HG02759 (cell line): Measurements from ENCODE around the gene LMX1A.

Experiments
- ATAC-seq: cut with Tn5 transposase; IDR thresholded peaks from one replicate; pipeline ENCODE4 v1.9.1; 2021; ENCODE audit warnings: mild to moderate bottlenecking, moderate library complexity; ENCODE audit not compliant: unreplicated experiment

Gene LMX1A

DNA sequence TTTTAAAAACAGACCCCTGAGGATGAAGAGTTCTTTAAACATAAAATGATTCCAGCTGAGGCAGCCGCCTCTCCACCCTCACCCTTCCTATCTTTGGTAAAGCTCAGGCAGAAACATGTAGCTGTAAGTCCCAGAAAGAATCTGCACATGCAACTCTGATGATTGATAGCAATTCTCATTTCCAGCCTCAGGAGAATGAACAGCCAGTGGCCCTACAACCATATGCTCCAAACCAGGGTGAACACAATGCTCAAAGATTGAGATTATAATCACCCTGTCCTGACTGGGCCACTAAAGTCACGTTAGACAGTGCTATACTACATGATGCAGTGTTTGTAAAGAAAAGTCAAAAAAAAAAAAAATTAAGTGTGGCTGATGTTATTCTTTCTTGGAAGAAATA lies 80.2 kb downstream of the LMX1A start:
- no peak for ATAC-seq

DNA sequence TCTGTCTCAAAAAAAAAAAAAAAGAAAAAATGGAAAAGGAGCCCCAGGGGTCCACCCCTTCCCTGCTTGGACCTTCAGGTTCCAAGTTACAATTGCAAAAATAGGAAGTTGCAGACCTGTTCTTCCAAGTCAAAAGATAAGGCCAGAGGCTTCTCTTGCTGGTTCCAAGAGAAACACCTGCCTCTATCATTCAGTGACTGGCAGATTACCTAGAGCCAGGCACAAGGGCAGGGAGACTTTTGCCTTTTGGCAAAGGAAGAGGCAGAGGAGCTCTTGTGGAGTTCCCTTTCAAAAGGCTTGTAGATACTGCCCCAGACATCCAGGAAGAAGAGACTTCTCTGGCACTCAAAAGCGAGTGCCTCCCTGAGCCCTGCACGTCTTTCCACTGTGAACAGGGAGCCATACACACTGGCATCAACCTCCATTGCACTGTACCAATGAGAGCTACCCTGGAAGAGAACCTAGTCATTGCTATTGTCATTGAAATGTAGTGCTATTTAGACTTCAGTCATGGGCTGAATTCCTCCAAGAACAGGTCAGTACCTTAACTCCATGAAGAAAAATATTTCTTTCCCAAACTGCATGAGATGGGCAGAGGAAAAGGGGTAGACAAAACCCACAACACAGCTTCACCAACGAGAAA lies 91.2 kb downstream of the LMX1A start:
- ATAC-seq, result no peak

DNA sequence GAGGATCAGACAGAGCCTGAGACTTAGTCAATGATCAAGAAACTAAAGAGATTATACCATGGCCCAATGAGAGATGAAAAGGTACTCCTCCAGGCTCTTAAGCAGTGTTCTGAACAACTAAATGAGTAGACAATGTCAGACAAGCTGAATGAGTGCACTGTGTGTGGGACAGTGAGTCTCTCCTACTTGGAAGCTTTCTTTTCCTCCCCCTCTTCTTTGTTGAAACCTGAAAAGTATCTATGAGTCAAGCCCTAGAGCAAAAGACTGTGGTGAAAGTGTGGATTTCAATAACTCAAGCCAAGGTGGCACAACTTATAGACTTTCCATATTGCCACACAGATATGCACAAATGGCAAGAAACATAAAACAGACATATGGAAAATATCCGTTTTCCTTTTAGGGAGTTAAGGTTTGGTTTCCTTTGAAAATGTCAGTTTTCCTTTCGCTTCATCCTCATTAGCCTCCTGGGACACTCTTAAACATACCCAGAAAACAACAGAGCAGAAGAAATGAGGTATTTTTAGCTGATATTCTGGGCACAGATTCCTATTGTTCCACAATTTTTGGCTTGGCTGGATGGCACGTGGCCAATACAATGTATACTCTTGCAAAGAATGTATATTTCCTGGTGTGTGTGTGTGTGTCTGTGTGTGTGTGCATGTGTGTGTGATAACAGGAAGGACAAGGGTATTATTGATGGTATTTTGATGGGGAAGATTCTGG lies 96.6 kb downstream of the LMX1A start:
- no peak for ATAC-seq

GRCh38 chr1:165259236-165259635 lies 97.3 kb downstream of the LMX1A start:
- no peak for ATAC-seq

- peak; percentile 86 for ATAC-seq
Measured at GRCh38 chr1:165257969-165258459, 98.5 kb downstream of the LMX1A start.

GRCh38 chr1:165254896-165255625 lies 101.5 kb downstream of the LMX1A start:
- no peak for ATAC-seq

- no peak for ATAC-seq
Measured at GRCh38 chr1:165254376-165254775, 102.1 kb downstream of the LMX1A start.

GRCh38 chr1:165253818-165254254 lies 102.7 kb downstream of the LMX1A start:
- ATAC-seq, result no peak

GRCh38 chr1:165248969-165249571 lies 107.4 kb downstream of the LMX1A start:
- no peak for ATAC-seq

- ATAC-seq, result no peak
Measured at GRCh38 chr1:165241952-165242351, 114.6 kb downstream of the LMX1A start.

DNA sequence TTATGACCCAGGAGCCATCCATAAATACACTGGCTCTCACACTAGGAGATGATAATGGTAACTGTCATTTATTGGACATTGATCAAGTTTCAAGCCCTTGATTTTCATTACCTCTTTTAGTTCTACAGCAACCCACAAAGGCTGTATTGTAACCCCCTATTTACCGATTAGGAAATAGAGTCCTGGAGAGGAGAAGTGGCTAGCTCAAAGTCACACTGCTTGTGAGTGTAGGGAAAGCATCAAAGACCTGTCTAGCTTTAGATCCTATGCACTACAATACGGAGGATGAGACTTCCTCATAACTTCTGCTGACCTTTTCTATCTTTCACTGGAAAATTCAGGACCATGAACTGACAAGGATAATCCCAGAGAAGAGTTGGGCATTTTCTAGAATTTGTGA lies 115.2 kb downstream of the LMX1A start:
- no peak for ATAC-seq

GRCh38 chr1:165240492-165240891 lies 116.0 kb downstream of the LMX1A start:
- no peak for ATAC-seq

- ATAC-seq, result no peak
Measured at GRCh38 chr1:165239873-165240272, 116.6 kb downstream of the LMX1A start.

DNA sequence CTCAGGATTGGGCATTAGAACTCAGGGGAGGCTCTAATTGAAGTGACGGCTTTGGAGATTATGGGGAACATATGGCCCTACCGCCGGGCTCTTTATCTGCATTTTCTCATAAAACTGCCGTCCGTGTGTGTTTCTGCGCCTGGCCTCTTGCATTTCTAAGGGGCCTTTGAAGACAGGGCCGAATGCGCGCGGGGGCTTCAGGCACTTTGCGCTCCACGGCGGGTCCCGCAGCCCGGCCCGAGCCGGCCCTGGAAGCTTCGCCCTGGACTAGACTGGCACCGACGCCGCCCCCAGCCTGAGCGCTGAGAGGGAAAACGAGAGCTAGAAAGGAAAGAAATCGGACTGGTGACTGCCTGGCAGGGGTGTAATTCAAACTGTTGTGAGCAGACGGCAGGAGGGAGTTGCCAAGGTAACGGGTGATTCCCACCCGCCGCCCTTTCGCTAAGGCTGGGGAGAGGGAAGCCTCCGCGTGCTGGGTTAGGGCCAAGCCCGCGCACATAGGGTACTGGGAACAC lies 120.7 kb downstream of the LMX1A start:
- ATAC-seq, result peak; percentile 49

DNA sequence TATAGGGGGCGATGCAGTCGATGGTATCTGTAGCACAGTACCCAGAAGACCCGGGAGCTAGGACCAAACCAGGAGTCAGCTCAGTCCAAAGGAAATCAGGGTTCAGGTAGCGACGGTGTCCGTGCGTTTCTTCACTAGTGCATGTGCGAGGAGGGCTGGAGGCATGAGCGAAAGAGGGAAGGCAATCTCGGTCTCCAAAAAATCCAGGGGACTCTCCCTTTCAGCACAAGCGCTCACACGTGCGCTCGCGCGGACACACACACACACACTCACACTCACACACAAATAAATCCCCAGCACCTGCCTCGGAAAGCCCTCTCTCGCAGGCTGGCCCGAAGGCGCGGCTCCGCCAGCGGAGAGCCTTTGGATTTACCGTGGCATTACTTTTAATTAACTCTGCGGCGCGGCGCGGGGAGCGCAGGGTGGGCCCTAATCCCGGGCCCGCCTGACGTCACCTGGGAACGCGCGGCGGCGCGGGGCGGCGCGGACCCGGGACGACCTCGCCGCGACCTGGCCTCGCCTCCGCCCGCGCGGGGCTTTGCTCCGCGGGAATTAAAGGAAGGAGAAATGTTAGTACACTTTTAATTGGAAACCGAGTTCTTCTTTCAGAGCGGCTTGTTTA lies 121.2 kb downstream of the LMX1A start:
- ATAC-seq, result no peak

DNA sequence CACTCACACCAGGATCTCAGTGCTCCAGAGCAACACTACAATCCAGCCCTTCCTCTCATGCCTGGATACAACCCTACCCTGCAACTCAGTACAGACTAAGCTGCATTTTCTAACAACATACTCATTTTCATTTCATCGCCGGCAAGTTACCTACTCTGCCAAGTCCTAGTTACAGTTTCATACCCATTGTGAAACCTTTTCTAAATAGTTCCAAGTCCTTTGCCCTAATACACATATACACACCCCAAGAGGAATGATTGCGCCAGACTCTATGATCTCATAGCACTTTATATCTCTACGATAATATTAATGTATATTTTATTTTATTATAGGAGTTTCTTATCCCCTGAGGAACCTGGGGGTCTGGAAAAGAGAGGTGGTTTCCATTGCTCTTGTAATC lies 122.4 kb downstream of the LMX1A start:
- no peak for ATAC-seq

DNA sequence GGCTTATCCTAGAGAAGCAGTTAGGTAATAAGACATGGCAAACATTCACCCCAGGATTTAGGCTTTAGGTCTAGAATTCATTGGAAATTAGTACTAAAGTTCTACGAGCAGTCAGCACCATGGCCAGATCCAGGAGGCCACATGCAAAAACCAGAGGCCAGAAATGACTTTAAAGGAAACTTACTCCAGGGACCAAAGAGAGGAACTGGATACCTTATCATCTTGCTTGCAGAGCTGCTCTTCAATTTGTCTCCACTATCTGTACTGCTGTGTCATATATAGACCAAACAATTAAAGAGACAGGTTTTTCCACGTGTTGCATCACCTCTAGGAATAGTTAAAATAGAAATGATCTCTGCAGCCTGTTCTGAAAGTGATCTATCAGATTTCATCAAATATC lies 127.8 kb downstream of the LMX1A start:
- ATAC-seq, result no peak

GRCh38 chr1:165228111-165228655 lies 128.3 kb downstream of the LMX1A start:
- no peak for ATAC-seq

GRCh38 chr1:165226326-165226725 lies 130.2 kb downstream of the LMX1A start:
- no peak for ATAC-seq

GRCh38 chr1:165225650-165226049 lies 130.9 kb downstream of the LMX1A start:
- ATAC-seq, result no peak
